HCT116 (cell line): Measurements from ENCODE around the gene LDLRAD4. TPM values are rescaled to one million over a fixed set of nuclear protein-coding genes. Genes with fewer than 3 reads are reported as not detected.

ENCODE experiments used
- ATAC-seq: fragments of 200-7000 bp; cut with Tn5 transposase; 2 replicates; pipeline ENCODE4 v1.9.1; 2020; ENCODE audit warnings: mild to moderate bottlenecking, moderate library complexity
- BruUV-seq: library from RNA; stranded (reverse); fragments of 400-500 nt; replicated peaks from 2 replicates; lab custom pipeline; 2021; lab: Mats Ljungman, UMichigan
- CTCF ChIA-PET: fragments of 300-600 bp; sonication (Branson Sonifier 250); formaldehyde crosslinking; loops from one replicate; lab custom pipeline; 2021; ENCODE audit warnings: antibody characterized with exemption; lab: Charles Lee
- POLR2A ChIA-PET: fragments of 300-600, 350-600 bp; sonication (Branson Sonifier 250); formaldehyde crosslinking; loops from one replicate; lab custom pipeline; 2021; ENCODE audit warnings: antibody characterized with exemption; lab: Charles Lee
- RAD21 ChIA-PET, 2 experiments: fragments of 300-600 bp; sonication (Branson Sonifier 250); formaldehyde crosslinking; loops; one replicate each; lab custom pipeline; 2023; ENCODE audit warnings: low total read pairs in 2 of 2; ENCODE audit not compliant: uncharacterized antibody in 2 of 2, unreplicated experiment in 2 of 2, low non-redundant PET in 1 of 2; lab: Charles Lee
- DNase-seq: peaks from one replicate; pipeline ENCODE4 v3.0.0-alpha.2; 2010; ENCODE audit warnings: low read depth, low spot score
- H2AFZ ChIP-seq: fragments of 200-600 bp; shearing (Covaris generic), sonication (generic); 2 replicates; pipeline ENCODE4 v1.6.1; 2017; ENCODE audit warnings: low read depth, mixed run types, mixed read lengths, antibody characterized with exemption, low read length; ENCODE audit not compliant: poor library complexity, severe bottlenecking
- H3K27ac ChIP-seq: 2 replicates; pipeline ENCODE4 v1.5.1; 2012; ENCODE audit warnings: low read depth, low read length
- H3K27me3 ChIP-seq: fragments of 200-600 bp; sonication (generic); 2 replicates; pipeline ENCODE4 v1.6.1; 2016; ENCODE audit warnings: mixed run types, low read length, mixed read lengths; ENCODE audit not compliant: insufficient read depth
- H3K36me3 ChIP-seq, 2 experiments: fragments of 200-500 bp in 1 of 2; fragments of 200-600 bp in 1 of 2; sonication (Bioruptor generic) in 1 of 2; sonication (generic) in 1 of 2; 2 replicates each; pipeline versions ENCODE4 v1.5.1 to v1.6.1; 2014 to 2016; ENCODE audit warnings: low read length in 2 of 2, inconsistent platforms in 1 of 2, mixed read lengths in 1 of 2, mixed run types in 1 of 2; ENCODE audit not compliant: insufficient read depth in 2 of 2, control insufficient read depth in 1 of 2
- H3K4me1 ChIP-seq, 2 experiments: fragments of 200-600 bp in 1 of 2; sonication (generic) in 1 of 2; 2 replicates each; pipeline versions ENCODE4 v1.5.1 to v1.6.1; 2012 to 2017; ENCODE audit warnings: low read length in 2 of 2, inconsistent platforms in 1 of 2, mild to moderate bottlenecking in 1 of 2, mixed read lengths in 1 of 2, mixed run types in 1 of 2, moderate library complexity in 1 of 2; ENCODE audit not compliant: insufficient read depth in 2 of 2, control insufficient read depth in 1 of 2
- H3K4me2 ChIP-seq: fragments of 200-600 bp; sonication (generic); 2 replicates; pipeline ENCODE4 v1.6.1; 2017; ENCODE audit warnings: mixed run types, low read length, mixed read lengths
- H3K4me3 ChIP-seq, 2 experiments: fragments of 200-600 bp in 1 of 2; sonication (generic) in 1 of 2; replicated peaks in 1 of 2; 2 replicates each; pipeline ENCODE4 v1.5.1; 2011 to 2016; ENCODE audit warnings: low read length in 2 of 2, control low read depth in 1 of 2, low read depth in 1 of 2, mild to moderate bottlenecking in 1 of 2, mixed read lengths in 1 of 2, mixed run types in 1 of 2
- H3K79me2 ChIP-seq: fragments of 200-600 bp; sonication (generic); 2 replicates; pipeline ENCODE4 v1.6.1; 2017; ENCODE audit warnings: mild to moderate bottlenecking, mixed run types, low read length, moderate library complexity, mixed read lengths; ENCODE audit not compliant: insufficient read depth
- H3K9ac ChIP-seq: fragments of 200-600 bp; sonication (generic); 2 replicates; pipeline ENCODE4 v1.6.1; 2016; ENCODE audit warnings: low read length, mixed read lengths
- H3K9me2 ChIP-seq: fragments of 200-600 bp; sonication (generic), shearing (Covaris generic); 2 replicates; pipeline ENCODE4 v1.6.1; 2017; ENCODE audit warnings: mixed run types, mild to moderate bottlenecking, moderate library complexity; ENCODE audit not compliant: insufficient read depth
- H3K9me3 ChIP-seq, 2 experiments: fragments of 200-500 bp in 1 of 2; fragments of 200-600 bp in 1 of 2; sonication (Bioruptor generic) in 1 of 2; sonication (generic) in 1 of 2; 2 replicates each; pipeline ENCODE4 v1.6.1; 2014 to 2017; ENCODE audit warnings: low read length in 2 of 2, mixed read lengths in 2 of 2, inconsistent platforms in 1 of 2, low read depth in 1 of 2, mild to moderate bottlenecking in 1 of 2, mixed run types in 1 of 2, moderate library complexity in 1 of 2; ENCODE audit not compliant: control insufficient read depth in 1 of 2, insufficient read depth in 1 of 2
- H4K20me1 ChIP-seq: fragments of 200-600 bp; sonication (generic), shearing (Covaris generic); 2 replicates; pipeline ENCODE4 v1.6.1; 2017; ENCODE audit warnings: mixed run types, mild to moderate bottlenecking, moderate library complexity; ENCODE audit not compliant: insufficient read depth
- CBX3 ChIP-seq: IDR thresholded peaks from 2 replicates; pipeline ENCODE4 v1.6.1; 2012; ENCODE audit warnings: low read depth
- EGR1 ChIP-seq: IDR thresholded peaks from 2 replicates; pipeline ENCODE4 v1.6.1; 2012; ENCODE audit warnings: low read depth
- ELF1 ChIP-seq: IDR thresholded peaks from 2 replicates; pipeline ENCODE4 v1.6.1; 2012; ENCODE audit warnings: low read depth, borderline replicate concordance
- EZH2 ChIP-seq: fragments of 200-600 bp; sonication (generic); IDR thresholded peaks from 2 replicates; pipeline ENCODE4 v1.6.1; 2017; ENCODE audit warnings: antibody characterized with exemption, mixed run types
- JUND ChIP-seq: IDR thresholded peaks from 2 replicates; pipeline ENCODE4 v1.6.1; 2012
- POLR2AphosphoS5 ChIP-seq: IDR thresholded peaks from 2 replicates; pipeline ENCODE4 v1.6.1; 2011; ENCODE audit warnings: mild to moderate bottlenecking, low read depth, low read length, moderate library complexity
- SIN3A ChIP-seq: IDR thresholded peaks from 2 replicates; pipeline ENCODE4 v1.6.1; 2012; ENCODE audit warnings: low read depth
- SP1 ChIP-seq: IDR thresholded peaks from 2 replicates; pipeline ENCODE4 v1.6.1; 2012; ENCODE audit warnings: low read depth
- TCF7L2 ChIP-seq: IDR thresholded peaks from 2 replicates; pipeline ENCODE4 v1.7.0; 2011; ENCODE audit warnings: borderline replicate concordance, inconsistent platforms; ENCODE audit not compliant: insufficient read depth, insufficient read length; ENCODE audit errors: extremely low read depth
- YY1 ChIP-seq: IDR thresholded peaks from 2 replicates; pipeline ENCODE4 v1.6.1; 2011; ENCODE audit warnings: low read length, low read depth, moderate library complexity, mild to moderate bottlenecking; ENCODE audit not compliant: insufficient replicate concordance; ENCODE audit errors: extremely low read depth
- ZFX ChIP-seq: fragments of 450-650 bp; IDR thresholded peaks from 2 replicates; pipeline ENCODE4 v1.6.1; 2017
- ZNF274 ChIP-seq: fragments of 200-500 bp; sonication (Bioruptor generic); IDR thresholded peaks from 2 replicates; pipeline ENCODE4 v1.6.1; 2014; ENCODE audit warnings: mild to moderate bottlenecking, low read depth, low read length, inconsistent platforms
- intact Hi-C: fragments of 100-400 bp; cut with micrococcal nuclease; formaldehyde crosslinking; loops from 2 replicates; pipeline ENCODE4 v1.10.0; 2022
- total RNA-seq: library from RNA; stranded (reverse); gene quantifications from one replicate; pipeline ENCODE4 v1.2.1, GENCODE V29; 2021; ENCODE audit not compliant: unreplicated experiment
- TF ChIP-seq, protein P1 (sequence below), 3 experiments: fragments of 200-600 bp in 1 of 3; sonication (generic) in 1 of 3; IDR thresholded peaks in 2 of 3; conservative IDR thresholded peaks in 1 of 3; 2 replicates each; pipeline ENCODE4 v1.5.1; 2012 to 2017; ENCODE audit warnings: low read depth in 2 of 3, low read length in 2 of 3, antibody characterized with exemption in 1 of 3, borderline replicate concordance in 1 of 3, control low read depth in 1 of 3, mild to moderate bottlenecking in 1 of 3, mixed read lengths in 1 of 3, mixed run types in 1 of 3, moderate library complexity in 1 of 3; ENCODE audit not compliant: insufficient read depth in 1 of 3
- TF ChIP-seq, protein P2 (sequence below): IDR thresholded peaks from 2 replicates; pipeline ENCODE4 v1.6.1; 2012
- TF ChIP-seq, protein P3 (sequence below): IDR thresholded peaks from 2 replicates; pipeline ENCODE4 v1.6.1; 2011; ENCODE audit warnings: mild to moderate bottlenecking, low read length, moderate library complexity; ENCODE audit not compliant: insufficient replicate concordance; ENCODE audit errors: extremely low read depth
- TF ChIP-seq, protein P4 (sequence below): IDR thresholded peaks from 2 replicates; pipeline ENCODE4 v1.6.1; 2012; ENCODE audit warnings: low read depth
- TF ChIP-seq, protein P5 (sequence below): IDR thresholded peaks from 2 replicates; pipeline ENCODE4 v1.6.1; 2012

The LDLRAD4 gene
- total RNA-seq, 1 experiment from 2014 or later: 1.2 TPM

DNA sequence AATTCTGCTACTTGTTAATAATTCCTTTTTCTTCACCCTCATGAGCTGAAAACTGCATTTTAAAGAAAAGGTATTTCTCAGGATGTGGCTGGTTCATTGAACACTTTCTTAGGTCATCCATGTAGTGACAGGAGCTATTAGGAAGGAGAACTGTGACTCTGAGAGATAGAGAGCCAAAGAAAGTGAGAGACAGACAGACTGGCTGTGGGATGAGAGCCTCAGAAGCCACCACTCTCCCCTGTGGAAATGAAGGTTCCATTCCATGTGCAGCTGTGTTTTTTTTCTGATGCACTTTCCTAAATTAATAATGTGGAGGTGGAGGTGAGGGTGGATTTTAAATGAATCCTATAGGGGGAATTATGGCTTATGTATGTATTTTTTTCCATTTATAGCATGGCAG is 394.5 kb downstream of the LDLRAD4 start:
- Histone ChIP-seq H3K79me2 (no peaks in the 10 kb centered on the region), H3K36me3 (no peaks in the 10 kb centered on the region), H3K27me3 (peaks cover 9% of the 10 kb centered on the region), H3K9ac (no peak overlapping the region), H2AFZ (no peak overlapping the region), H3K4me2 (no peak overlapping the region), H4K20me1 (no peaks in the 10 kb centered on the region), H3K9me2 (no peaks in the 10 kb centered on the region), H3K27ac (no peak overlapping the region), H3K4me3 (no peak overlapping the region), H3K4me1 (peaks cover 0 to 7% of the 10 kb centered on the region in 2 experiments; a peak in 2 of 4 replicates), H3K9me3 (no peaks in the 10 kb centered on the region)
- ChIA-PET CTCF (no interaction called here), POLR2A (no interaction called here), RAD21 (no interaction called here)
- DNase-seq (no peak), ATAC-seq (no peak)
- TF ChIP-seq ELF1 (no peak), JUND (no peak), SIN3A (no peak), ZFX (no peak), YY1 (no peak), SP1 (no peak), TCF7L2 (no peak), EGR1 (no peak), EZH2 (no peak), ZNF274 (no peak), POLR2AphosphoS5 (no peak), CBX3 (no peak)
- TF ChIP-seq, protein P1, sequence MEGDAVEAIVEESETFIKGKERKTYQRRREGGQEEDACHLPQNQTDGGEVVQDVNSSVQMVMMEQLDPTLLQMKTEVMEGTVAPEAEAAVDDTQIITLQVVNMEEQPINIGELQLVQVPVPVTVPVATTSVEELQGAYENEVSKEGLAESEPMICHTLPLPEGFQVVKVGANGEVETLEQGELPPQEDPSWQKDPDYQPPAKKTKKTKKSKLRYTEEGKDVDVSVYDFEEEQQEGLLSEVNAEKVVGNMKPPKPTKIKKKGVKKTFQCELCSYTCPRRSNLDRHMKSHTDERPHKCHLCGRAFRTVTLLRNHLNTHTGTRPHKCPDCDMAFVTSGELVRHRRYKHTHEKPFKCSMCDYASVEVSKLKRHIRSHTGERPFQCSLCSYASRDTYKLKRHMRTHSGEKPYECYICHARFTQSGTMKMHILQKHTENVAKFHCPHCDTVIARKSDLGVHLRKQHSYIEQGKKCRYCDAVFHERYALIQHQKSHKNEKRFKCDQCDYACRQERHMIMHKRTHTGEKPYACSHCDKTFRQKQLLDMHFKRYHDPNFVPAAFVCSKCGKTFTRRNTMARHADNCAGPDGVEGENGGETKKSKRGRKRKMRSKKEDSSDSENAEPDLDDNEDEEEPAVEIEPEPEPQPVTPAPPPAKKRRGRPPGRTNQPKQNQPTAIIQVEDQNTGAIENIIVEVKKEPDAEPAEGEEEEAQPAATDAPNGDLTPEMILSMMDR (IDR thresholded peaks at IDR 0.05 in 2 of 3, conservative IDR thresholded peaks at IDR 0.05 in 1 of 3; ENCODE audit: borderline replicate concordance in 1 of 3, insufficient read depth in 1 of 3, low read depth in 2 of 3, low read length in 2 of 3): no peak
- TF ChIP-seq, protein P2, sequence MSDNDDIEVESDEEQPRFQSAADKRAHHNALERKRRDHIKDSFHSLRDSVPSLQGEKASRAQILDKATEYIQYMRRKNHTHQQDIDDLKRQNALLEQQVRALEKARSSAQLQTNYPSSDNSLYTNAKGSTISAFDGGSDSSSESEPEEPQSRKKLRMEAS: no peak
- TF ChIP-seq, protein P3, sequence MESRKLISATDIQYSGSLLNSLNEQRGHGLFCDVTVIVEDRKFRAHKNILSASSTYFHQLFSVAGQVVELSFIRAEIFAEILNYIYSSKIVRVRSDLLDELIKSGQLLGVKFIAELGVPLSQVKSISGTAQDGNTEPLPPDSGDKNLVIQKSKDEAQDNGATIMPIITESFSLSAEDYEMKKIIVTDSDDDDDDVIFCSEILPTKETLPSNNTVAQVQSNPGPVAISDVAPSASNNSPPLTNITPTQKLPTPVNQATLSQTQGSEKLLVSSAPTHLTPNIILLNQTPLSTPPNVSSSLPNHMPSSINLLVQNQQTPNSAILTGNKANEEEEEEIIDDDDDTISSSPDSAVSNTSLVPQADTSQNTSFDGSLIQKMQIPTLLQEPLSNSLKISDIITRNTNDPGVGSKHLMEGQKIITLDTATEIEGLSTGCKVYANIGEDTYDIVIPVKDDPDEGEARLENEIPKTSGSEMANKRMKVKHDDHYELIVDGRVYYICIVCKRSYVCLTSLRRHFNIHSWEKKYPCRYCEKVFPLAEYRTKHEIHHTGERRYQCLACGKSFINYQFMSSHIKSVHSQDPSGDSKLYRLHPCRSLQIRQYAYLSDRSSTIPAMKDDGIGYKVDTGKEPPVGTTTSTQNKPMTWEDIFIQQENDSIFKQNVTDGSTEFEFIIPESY: no peak
- TF ChIP-seq, protein P4, sequence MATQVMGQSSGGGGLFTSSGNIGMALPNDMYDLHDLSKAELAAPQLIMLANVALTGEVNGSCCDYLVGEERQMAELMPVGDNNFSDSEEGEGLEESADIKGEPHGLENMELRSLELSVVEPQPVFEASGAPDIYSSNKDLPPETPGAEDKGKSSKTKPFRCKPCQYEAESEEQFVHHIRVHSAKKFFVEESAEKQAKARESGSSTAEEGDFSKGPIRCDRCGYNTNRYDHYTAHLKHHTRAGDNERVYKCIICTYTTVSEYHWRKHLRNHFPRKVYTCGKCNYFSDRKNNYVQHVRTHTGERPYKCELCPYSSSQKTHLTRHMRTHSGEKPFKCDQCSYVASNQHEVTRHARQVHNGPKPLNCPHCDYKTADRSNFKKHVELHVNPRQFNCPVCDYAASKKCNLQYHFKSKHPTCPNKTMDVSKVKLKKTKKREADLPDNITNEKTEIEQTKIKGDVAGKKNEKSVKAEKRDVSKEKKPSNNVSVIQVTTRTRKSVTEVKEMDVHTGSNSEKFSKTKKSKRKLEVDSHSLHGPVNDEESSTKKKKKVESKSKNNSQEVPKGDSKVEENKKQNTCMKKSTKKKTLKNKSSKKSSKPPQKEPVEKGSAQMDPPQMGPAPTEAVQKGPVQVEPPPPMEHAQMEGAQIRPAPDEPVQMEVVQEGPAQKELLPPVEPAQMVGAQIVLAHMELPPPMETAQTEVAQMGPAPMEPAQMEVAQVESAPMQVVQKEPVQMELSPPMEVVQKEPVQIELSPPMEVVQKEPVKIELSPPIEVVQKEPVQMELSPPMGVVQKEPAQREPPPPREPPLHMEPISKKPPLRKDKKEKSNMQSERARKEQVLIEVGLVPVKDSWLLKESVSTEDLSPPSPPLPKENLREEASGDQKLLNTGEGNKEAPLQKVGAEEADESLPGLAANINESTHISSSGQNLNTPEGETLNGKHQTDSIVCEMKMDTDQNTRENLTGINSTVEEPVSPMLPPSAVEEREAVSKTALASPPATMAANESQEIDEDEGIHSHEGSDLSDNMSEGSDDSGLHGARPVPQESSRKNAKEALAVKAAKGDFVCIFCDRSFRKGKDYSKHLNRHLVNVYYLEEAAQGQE: no peak
- TF ChIP-seq, protein P5, sequence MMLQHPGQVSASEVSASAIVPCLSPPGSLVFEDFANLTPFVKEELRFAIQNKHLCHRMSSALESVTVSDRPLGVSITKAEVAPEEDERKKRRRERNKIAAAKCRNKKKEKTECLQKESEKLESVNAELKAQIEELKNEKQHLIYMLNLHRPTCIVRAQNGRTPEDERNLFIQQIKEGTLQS: no peak
- no TSS peak for BruUV-seq
- intact Hi-C loops: no loop called here
